A549 (cell line): Measurements from ENCODE around the gene CHSY3. TPM values are rescaled to one million over a fixed set of nuclear protein-coding genes. Genes with fewer than 3 reads are reported as not detected.

ENCODE experiments used
- ATAC-seq, 2 experiments: fragments of 200-7000 bp in 1 of 2; fragments of >200 bp in 1 of 2; cut with Nextera tagmentation in 1 of 2; cut with Tn5 transposase in 1 of 2; 3 replicates each; pipeline versions ENCODE4 v1.8.0 to v1.9.1; 2018 to 2020; ENCODE audit warnings: mild to moderate bottlenecking in 1 of 2, moderate library complexity in 1 of 2
- CTCF ChIA-PET: fragments of 300-600 bp; sonication (Branson Sonifier 250); formaldehyde crosslinking; extraction: SDS; loops from one replicate; lab custom pipeline; 2021; ENCODE audit warnings: antibody characterized with exemption, inconsistent platforms; lab: Yijun Ruan, JAX
- POLR2A ChIA-PET: fragments of 350-600 bp; formaldehyde crosslinking; extraction: SDS; loops from one replicate; lab custom pipeline; 2021; ENCODE audit warnings: antibody characterized with exemption, inconsistent platforms; lab: Yijun Ruan, JAX
- DNase-seq, 2 experiments: peaks; one replicate each; pipeline versions ENCODE4 v3.0.0 to v3.0.0-alpha.2; 2011 to 2016; ENCODE audit warnings: low read depth in 1 of 2, low spot score in 1 of 2
- FAIRE-seq: peaks from 2 replicates; lab custom pipeline; 2011; peaks lifted over from hg19 to GRCh38; lab: Jason Lieb, UNC
- H3K27ac ChIP-seq, 2 experiments: fragments of >200 bp; sonication (Bioruptor Twin); formaldehyde crosslinking; 3 replicates each; pipeline ENCODE4 v1.5.1; 2016 to 2017
- H3K4me1 ChIP-seq: fragments of >200 bp; sonication (Bioruptor Twin); formaldehyde crosslinking; 3 replicates; pipeline ENCODE4 v1.6.1; 2016
- H3K4me2 ChIP-seq: fragments of >200 bp; sonication (Bioruptor Twin); formaldehyde crosslinking; 3 replicates; pipeline ENCODE4 v1.6.1; 2016
- H3K4me3 ChIP-seq: fragments of >200 bp; sonication (Bioruptor Twin); formaldehyde crosslinking; 3 replicates; pipeline ENCODE4 v1.5.1; 2016
- H3K9me3 ChIP-seq: fragments of >200 bp; sonication (Bioruptor Twin); formaldehyde crosslinking; 3 replicates; pipeline ENCODE4 v1.6.1; 2016
- CHD2 ChIP-seq: fragments of 150-350 bp; IDR thresholded peaks from 2 replicates; pipeline ENCODE4 v1.6.1; 2014; ENCODE audit warnings: low read length; ENCODE audit not compliant: partially characterized antibody
- ESRRA ChIP-seq: fragments of 150-350 bp; IDR thresholded peaks from 2 replicates; pipeline ENCODE4 v1.6.1; 2014; ENCODE audit warnings: mild to moderate bottlenecking, low read length, borderline replicate concordance
- GATA3 ChIP-seq: IDR thresholded peaks from 2 replicates; pipeline ENCODE4 v1.6.1; 2012; ENCODE audit warnings: borderline replicate concordance
- HOXB5 ChIP-seq: fragments of 250-450 bp; sonication (Bioruptor Pico); IDR thresholded peaks from 2 replicates; pipeline ENCODE4 v1.5.0; 2020; ENCODE audit warnings: mild to moderate bottlenecking, moderate library complexity
- JUN ChIP-seq, 2 experiments: fragments of >200 bp; sonication (Bioruptor Twin); formaldehyde crosslinking; IDR thresholded peaks; 2 replicates in 1 of 2; 3 replicates in 1 of 2; pipeline ENCODE4 v1.6.1; 2016 to 2017
- JUNB ChIP-seq: fragments of >200 bp; sonication (Bioruptor Twin); formaldehyde crosslinking; IDR thresholded peaks from 2 replicates; pipeline ENCODE4 v1.6.1; 2016
- MAZ ChIP-seq: fragments of 150-350 bp; IDR thresholded peaks from 2 replicates; pipeline ENCODE4 v1.6.1; 2014; ENCODE audit warnings: antibody characterized with exemption, low read depth, low read length, borderline replicate concordance
- MYC ChIP-seq: IDR thresholded peaks from 2 replicates; pipeline ENCODE4 v1.6.1; 2012; ENCODE audit warnings: mild to moderate bottlenecking, inconsistent platforms, low read length, improper control_type of control experiment, borderline replicate concordance
- NPAS2 ChIP-seq: fragments of 250-450 bp; sonication (Bioruptor Pico); IDR thresholded peaks from 2 replicates; pipeline ENCODE4 v1.8.0; 2022; ENCODE audit warnings: mild to moderate bottlenecking, moderate library complexity, borderline replicate concordance
- PHF8 ChIP-seq: fragments of 200-600 bp; sonication (generic); IDR thresholded peaks from 2 replicates; pipeline ENCODE4 v1.6.1; 2016; ENCODE audit warnings: low read depth, mild to moderate bottlenecking, antibody characterized with exemption, moderate library complexity, borderline replicate concordance
- POLR2AphosphoS2 ChIP-seq: conservative IDR thresholded peaks from 2 replicates; pipeline ENCODE4 v1.6.1; 2012; ENCODE audit warnings: low read length, improper control_type of control experiment, inconsistent platforms
- REST ChIP-seq: fragments of 200-600 bp; sonication (generic); IDR thresholded peaks from 2 replicates; pipeline ENCODE4 v1.6.1; 2016; ENCODE audit warnings: antibody characterized with exemption, mild to moderate bottlenecking, moderate library complexity
- RFX5 ChIP-seq: fragments of 450-650 bp; IDR thresholded peaks from 2 replicates; pipeline ENCODE4 v1.7.1; 2014; ENCODE audit warnings: antibody characterized with exemption, mild to moderate bottlenecking, moderate library complexity
- TFCP2L1 ChIP-seq: fragments of 250-450 bp; sonication (Bioruptor Pico); IDR thresholded peaks from 2 replicates; pipeline ENCODE4 v1.5.0; 2021; ENCODE audit warnings: mild to moderate bottlenecking
- TP53 ChIP-seq: fragments of 250-450 bp; sonication (Bioruptor Pico); IDR thresholded peaks from 2 replicates; pipeline ENCODE4 v1.5.0; 2021; ENCODE audit warnings: mild to moderate bottlenecking, moderate library complexity
- USF2 ChIP-seq: fragments of 450-650 bp; IDR thresholded peaks from 2 replicates; pipeline ENCODE4 v1.6.1; 2014; ENCODE audit warnings: antibody characterized with exemption
- ZNF302 ChIP-seq: fragments of 250-450 bp; sonication (Bioruptor Pico); IDR thresholded peaks from 2 replicates; pipeline ENCODE4 v1.9.0; 2021; ENCODE audit warnings: inconsistent platforms, mild to moderate bottlenecking, moderate library complexity
- WGBS: methylation state at CpG from one replicate; pipeline ENCODE4 v1.1.6; 2017; ENCODE audit errors: missing lambda C conversion rate; 5-methylcytosine and 5-hydroxymethylcytosine counted together
- polyA plus RNA-seq, 4 experiments: library from polyadenylated mRNA; depleted of rRNA in 3 of 4; stranded (reverse); fragments of >200 nt; fragmentation: RNase III in 1 of 4; extraction: RNeasy Plus Mini Kit Qiagen cat#74134 plus additional on column Dnase treatment in 1 of 4; gene quantifications; 2 replicates in 3 of 4; 3 replicates in 1 of 4; pipeline ENCODE4 v1.2.3, GENCODE V29; 2011 to 2017
- TF ChIP-seq, protein P1 (sequence below): IDR thresholded peaks from 2 replicates; pipeline ENCODE4 v1.6.1; 2012
- TF ChIP-seq, protein P2 (sequence below): fragments of 250-450 bp; sonication (Bioruptor Pico); IDR thresholded peaks from 2 replicates; pipeline ENCODE4 v1.5.0; 2020; ENCODE audit warnings: low read depth, mild to moderate bottlenecking, moderate library complexity
- TF ChIP-seq, protein P3 (sequence below): fragments of 150-350 bp; IDR thresholded peaks from 2 replicates; pipeline ENCODE4 v1.6.1; 2014; ENCODE audit warnings: low read depth, mild to moderate bottlenecking, low read length

CHSY3 gene
- polyA plus RNA-seq, 2 of the 4 experiments (the other 2 are of a cell fraction): 0.06 to 0.12 TPM

DNA sequence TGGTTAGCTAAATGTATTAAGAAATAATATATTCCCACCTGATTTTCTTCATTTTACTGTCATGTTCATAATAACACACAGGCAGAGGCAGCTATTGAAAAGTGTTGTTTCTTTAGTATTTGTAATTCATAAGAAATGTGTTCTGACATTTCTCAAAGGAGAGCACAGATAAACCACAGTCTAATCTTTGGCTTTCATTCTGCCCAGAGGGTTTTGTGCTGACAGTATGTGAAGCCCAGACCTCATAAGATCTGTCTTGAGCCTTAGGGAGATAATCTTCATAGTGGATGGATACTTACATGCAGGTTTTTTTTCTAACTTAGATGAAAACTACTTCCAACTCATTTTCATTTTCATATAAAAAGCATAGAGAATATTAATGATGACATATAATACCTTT is 206.1 kb downstream of the CHSY3 start (continued):
- TF ChIP-seq NPAS2 (CRISPR knock-in tag): no peak
- TF ChIP-seq, all 56 proteins: peak for 0

- DNase-seq (no peak), FAIRE-seq (no peak), ATAC-seq (no peak)
- Histone ChIP-seq H3K9me3 (no peaks in the 10 kb centered on the region), H3K27ac (no peak overlapping the region), H3K4me3 (no peak overlapping the region), H3K4me1 (no peaks in the 10 kb centered on the region), H3K4me2 (no peak overlapping the region)
- CTCF ChIA-PET: no interaction called here
- whole genome bisulfite sequencing: 42% methylated on average over 3 of the region's 3 CpGs
- no peak for TF ChIP-seq RFX5
- no peak for TF ChIP-seq ESRRA
- no peak for TF ChIP-seq REST
- TF ChIP-seq JUNB: no peak
- TF ChIP-seq MYC: no peak
- no peak for TF ChIP-seq TFCP2L1 (CRISPR knock-in tag)
- TF ChIP-seq JUN (IDR thresholded peaks at IDR 0.05): no peak
- no peak for TF ChIP-seq MAZ
- TF ChIP-seq, protein P1, sequence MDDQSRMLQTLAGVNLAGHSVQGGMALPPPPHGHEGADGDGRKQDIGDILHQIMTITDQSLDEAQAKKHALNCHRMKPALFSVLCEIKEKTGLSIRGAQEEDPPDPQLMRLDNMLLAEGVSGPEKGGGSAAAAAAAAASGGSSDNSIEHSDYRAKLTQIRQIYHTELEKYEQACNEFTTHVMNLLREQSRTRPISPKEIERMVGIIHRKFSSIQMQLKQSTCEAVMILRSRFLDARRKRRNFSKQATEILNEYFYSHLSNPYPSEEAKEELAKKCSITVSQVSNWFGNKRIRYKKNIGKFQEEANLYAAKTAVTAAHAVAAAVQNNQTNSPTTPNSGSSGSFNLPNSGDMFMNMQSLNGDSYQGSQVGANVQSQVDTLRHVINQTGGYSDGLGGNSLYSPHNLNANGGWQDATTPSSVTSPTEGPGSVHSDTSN: no peak
- TF ChIP-seq USF2: no peak
- TF ChIP-seq ZNF302 (CRISPR knock-in tag): no peak
- TF ChIP-seq, protein P2, sequence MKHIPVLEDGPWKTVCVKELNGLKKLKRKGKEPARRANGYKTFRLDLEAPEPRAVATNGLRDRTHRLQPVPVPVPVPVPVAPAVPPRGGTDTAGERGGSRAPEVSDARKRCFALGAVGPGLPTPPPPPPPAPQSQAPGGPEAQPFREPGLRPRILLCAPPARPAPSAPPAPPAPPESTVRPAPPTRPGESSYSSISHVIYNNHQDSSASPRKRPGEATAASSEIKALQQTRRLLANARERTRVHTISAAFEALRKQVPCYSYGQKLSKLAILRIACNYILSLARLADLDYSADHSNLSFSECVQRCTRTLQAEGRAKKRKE (CRISPR knock-in tag): no peak
- TF ChIP-seq POLR2AphosphoS2: no peak
- no peak for TF ChIP-seq HOXB5 (CRISPR knock-in tag)
- TF ChIP-seq, protein P3, sequence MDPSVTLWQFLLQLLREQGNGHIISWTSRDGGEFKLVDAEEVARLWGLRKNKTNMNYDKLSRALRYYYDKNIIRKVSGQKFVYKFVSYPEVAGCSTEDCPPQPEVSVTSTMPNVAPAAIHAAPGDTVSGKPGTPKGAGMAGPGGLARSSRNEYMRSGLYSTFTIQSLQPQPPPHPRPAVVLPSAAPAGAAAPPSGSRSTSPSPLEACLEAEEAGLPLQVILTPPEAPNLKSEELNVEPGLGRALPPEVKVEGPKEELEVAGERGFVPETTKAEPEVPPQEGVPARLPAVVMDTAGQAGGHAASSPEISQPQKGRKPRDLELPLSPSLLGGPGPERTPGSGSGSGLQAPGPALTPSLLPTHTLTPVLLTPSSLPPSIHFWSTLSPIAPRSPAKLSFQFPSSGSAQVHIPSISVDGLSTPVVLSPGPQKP: no peak
- TF ChIP-seq CHD2: no peak
- TF ChIP-seq TP53: no peak
- TF ChIP-seq PHF8: no peak
- no peak for TF ChIP-seq GATA3
- TF ChIP-seq, all 56 proteins: peak for 0
- POLR2A ChIA-PET: no interaction called here
Measured at GRCh38 chr5:130111746-130112145, 207.5 kb downstream of the CHSY3 start.
